Measurements from ENCODE around the gene RYR2.

RYR2 gene

DNA sequence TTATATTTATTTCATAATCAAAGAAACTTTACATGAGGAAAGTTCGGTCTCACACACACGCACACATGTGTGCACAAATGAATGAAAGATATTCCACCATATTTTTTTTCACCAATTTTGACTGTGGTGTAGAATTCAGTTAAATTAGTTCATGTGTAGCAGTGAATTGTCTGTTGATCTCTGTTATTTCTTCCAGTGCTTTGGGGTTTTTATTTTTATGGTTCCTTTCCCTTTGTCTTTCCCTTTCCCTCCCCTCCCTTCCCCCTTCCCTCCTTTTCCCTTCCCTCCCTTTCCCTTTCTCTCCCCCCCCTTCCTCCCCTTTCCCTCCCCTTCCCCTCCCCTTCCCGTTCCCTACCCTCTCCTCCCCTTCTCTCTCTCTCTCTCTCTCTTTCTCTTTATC lies 8.9 kb downstream of the RYR2 start:
- TF ChIP-seq ESRRG (CRISPR knock-in tag; IDR thresholded peaks at IDR 0.05), result no peak
- TF ChIP-seq ZNF70 (CRISPR knock-in tag; IDR thresholded peaks at IDR 0.05), result no peak
- no peak for TF ChIP-seq ZFP3 (CRISPR knock-in tag; IDR thresholded peaks at IDR 0.05)
- TF ChIP-seq SNAI2 (CRISPR knock-in tag; IDR thresholded peaks at IDR 0.05), result no peak
- TF ChIP-seq ARNTL (CRISPR knock-in tag; IDR thresholded peaks at IDR 0.05; ENCODE audit: borderline replicate concordance, low read depth), result no peak
- no peak for TF ChIP-seq BACH2 (CRISPR knock-in tag; IDR thresholded peaks at IDR 0.05; ENCODE audit: borderline replicate concordance)
- TF ChIP-seq ZC3H10 (CRISPR knock-in tag; IDR thresholded peaks at IDR 0.05), result no peak
- ATAC-seq, result no peak

DNA sequence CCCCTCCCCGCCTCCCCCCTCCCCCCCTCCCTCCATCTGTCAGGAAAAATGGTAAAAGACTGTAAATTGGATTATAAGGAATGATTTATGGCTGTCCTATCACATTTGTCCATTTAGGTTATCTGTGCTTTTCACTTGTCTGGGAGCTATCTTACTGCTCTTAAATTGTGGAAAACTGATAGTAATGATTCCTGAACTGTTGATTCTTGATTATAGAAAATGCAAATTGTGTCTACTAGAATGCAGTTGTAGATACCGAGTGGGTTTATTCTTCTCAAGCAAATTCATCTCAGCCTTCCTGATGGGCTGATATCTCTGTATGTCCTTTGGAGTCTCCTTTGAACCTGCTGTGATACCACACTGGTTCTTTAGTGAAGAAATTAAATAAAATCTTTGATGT lies 12.3 kb downstream of the RYR2 start:
- TF ChIP-seq ISL1 (CRISPR knock-in tag; IDR thresholded peaks at IDR 0.05) (no peak), CSDC2 (CRISPR knock-in tag; IDR thresholded peaks at IDR 0.05) (no peak), SNAI2 (CRISPR knock-in tag; IDR thresholded peaks at IDR 0.05) (no peak), PPARA (CRISPR knock-in tag; IDR thresholded peaks at IDR 0.05; ENCODE audit: borderline replicate concordance) (no peak), GLIS3 (CRISPR knock-in tag; IDR thresholded peaks at IDR 0.05) (no peak), BACH2 (CRISPR knock-in tag; IDR thresholded peaks at IDR 0.05; ENCODE audit: borderline replicate concordance) (no peak), OSR1 (CRISPR knock-in tag; IDR thresholded peaks at IDR 0.05) (no peak), ZNF565 (CRISPR knock-in tag; conservative IDR thresholded peaks at IDR 0.05; ENCODE audit: low read depth) (no peak), RARB (CRISPR knock-in tag; IDR thresholded peaks at IDR 0.05) (no peak), ESRRG (CRISPR knock-in tag; IDR thresholded peaks at IDR 0.05) (no peak)
- TF ChIP-seq, protein P1, sequence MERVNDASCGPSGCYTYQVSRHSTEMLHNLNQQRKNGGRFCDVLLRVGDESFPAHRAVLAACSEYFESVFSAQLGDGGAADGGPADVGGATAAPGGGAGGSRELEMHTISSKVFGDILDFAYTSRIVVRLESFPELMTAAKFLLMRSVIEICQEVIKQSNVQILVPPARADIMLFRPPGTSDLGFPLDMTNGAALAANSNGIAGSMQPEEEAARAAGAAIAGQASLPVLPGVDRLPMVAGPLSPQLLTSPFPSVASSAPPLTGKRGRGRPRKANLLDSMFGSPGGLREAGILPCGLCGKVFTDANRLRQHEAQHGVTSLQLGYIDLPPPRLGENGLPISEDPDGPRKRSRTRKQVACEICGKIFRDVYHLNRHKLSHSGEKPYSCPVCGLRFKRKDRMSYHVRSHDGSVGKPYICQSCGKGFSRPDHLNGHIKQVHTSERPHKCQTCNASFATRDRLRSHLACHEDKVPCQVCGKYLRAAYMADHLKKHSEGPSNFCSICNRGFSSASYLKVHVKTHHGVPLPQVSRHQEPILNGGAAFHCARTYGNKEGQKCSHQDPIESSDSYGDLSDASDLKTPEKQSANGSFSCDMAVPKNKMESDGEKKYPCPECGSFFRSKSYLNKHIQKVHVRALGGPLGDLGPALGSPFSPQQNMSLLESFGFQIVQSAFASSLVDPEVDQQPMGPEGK (CRISPR knock-in tag; IDR thresholded peaks at IDR 0.05; ENCODE audit: borderline replicate concordance), result no peak
- TF ChIP-seq, protein P2, sequence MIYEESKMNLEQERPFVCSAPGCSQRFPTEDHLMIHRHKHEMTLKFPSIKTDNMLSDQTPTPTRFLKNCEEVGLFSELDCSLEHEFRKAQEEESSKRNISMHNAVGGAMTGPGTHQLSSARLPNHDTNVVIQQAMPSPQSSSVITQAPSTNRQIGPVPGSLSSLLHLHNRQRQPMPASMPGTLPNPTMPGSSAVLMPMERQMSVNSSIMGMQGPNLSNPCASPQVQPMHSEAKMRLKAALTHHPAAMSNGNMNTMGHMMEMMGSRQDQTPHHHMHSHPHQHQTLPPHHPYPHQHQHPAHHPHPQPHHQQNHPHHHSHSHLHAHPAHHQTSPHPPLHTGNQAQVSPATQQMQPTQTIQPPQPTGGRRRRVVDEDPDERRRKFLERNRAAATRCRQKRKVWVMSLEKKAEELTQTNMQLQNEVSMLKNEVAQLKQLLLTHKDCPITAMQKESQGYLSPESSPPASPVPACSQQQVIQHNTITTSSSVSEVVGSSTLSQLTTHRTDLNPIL (CRISPR knock-in tag; IDR thresholded peaks at IDR 0.05; ENCODE audit: low read depth), result no peak
- no peak for ATAC-seq

DNA sequence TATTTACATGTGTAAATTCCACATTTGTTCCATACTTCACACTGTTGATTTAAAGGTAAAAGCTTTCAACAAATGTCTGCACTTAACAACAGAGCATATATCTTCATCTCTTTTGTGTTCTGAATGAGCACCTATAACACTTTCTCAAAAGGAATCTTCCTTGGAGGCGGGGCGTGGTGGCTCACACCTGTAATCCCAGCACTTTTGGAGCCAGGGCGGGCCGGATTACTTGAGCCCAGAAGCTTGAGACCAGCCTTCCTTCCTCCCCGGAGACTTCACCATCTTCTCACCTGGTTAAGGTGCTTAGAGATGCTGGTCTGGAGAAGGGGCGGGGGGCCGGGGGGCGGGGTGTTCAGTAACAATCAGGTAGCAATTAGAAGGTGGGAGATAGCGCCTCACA lies 16.5 kb downstream of the RYR2 start:
- TF ChIP-seq PPARA (CRISPR knock-in tag; IDR thresholded peaks at IDR 0.05; ENCODE audit: borderline replicate concordance) (no peak), ISL1 (CRISPR knock-in tag; IDR thresholded peaks at IDR 0.05) (no peak), SNAI2 (CRISPR knock-in tag; IDR thresholded peaks at IDR 0.05) (no peak), ESRRG (CRISPR knock-in tag; IDR thresholded peaks at IDR 0.05) (no peak), TCF4 (CRISPR knock-in tag; IDR thresholded peaks at IDR 0.05; ENCODE audit: borderline replicate concordance) (no peak), ZNF8 (CRISPR knock-in tag; IDR thresholded peaks at IDR 0.05) (no peak)
- TF ChIP-seq, protein P3, sequence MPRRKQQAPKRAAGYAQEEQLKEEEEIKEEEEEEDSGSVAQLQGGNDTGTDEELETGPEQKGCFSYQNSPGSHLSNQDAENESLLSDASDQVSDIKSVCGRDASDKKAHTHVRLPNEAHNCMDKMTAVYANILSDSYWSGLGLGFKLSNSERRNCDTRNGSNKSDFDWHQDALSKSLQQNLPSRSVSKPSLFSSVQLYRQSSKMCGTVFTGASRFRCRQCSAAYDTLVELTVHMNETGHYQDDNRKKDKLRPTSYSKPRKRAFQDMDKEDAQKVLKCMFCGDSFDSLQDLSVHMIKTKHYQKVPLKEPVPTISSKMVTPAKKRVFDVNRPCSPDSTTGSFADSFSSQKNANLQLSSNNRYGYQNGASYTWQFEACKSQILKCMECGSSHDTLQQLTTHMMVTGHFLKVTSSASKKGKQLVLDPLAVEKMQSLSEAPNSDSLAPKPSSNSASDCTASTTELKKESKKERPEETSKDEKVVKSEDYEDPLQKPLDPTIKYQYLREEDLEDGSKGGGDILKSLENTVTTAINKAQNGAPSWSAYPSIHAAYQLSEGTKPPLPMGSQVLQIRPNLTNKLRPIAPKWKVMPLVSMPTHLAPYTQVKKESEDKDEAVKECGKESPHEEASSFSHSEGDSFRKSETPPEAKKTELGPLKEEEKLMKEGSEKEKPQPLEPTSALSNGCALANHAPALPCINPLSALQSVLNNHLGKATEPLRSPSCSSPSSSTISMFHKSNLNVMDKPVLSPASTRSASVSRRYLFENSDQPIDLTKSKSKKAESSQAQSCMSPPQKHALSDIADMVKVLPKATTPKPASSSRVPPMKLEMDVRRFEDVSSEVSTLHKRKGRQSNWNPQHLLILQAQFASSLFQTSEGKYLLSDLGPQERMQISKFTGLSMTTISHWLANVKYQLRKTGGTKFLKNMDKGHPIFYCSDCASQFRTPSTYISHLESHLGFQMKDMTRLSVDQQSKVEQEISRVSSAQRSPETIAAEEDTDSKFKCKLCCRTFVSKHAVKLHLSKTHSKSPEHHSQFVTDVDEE (CRISPR knock-in tag; IDR thresholded peaks at IDR 0.05), result no peak

DNA sequence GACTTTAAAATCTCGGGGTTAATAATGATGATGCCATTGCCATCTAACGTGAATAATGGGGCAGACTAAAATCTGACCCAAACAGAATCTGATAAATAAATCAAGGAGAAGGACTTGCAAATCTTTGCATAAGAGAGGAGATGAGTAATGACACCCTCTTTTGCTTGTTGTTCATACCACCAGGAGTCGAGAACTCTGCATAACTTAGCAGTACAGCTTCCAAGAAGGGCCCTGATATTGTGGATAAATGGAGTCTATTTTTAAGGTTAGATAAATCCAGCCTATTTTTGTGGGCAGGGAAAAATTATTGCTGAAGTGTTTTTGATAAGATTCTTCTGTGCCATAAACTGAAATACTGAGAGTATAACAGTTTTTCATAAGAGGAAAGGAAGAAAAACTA lies 17.3 kb downstream of the RYR2 start:
- TF ChIP-seq, protein P4, sequence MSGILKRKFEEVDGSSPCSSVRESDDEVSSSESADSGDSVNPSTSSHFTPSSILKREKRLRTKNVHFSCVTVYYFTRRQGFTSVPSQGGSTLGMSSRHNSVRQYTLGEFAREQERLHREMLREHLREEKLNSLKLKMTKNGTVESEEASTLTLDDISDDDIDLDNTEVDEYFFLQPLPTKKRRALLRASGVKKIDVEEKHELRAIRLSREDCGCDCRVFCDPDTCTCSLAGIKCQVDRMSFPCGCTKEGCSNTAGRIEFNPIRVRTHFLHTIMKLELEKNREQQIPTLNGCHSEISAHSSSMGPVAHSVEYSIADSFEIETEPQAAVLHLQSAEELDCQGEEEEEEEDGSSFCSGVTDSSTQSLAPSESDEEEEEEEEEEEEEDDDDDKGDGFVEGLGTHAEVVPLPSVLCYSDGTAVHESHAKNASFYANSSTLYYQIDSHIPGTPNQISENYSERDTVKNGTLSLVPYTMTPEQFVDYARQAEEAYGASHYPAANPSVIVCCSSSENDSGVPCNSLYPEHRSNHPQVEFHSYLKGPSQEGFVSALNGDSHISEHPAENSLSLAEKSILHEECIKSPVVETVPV (CRISPR knock-in tag; IDR thresholded peaks at IDR 0.05), result no peak
- TF ChIP-seq BACH2 (CRISPR knock-in tag; IDR thresholded peaks at IDR 0.05; ENCODE audit: borderline replicate concordance) (no peak), TCF4 (CRISPR knock-in tag; IDR thresholded peaks at IDR 0.05; ENCODE audit: borderline replicate concordance) (no peak), ZNF70 (CRISPR knock-in tag; IDR thresholded peaks at IDR 0.05) (no peak), CSDC2 (CRISPR knock-in tag; IDR thresholded peaks at IDR 0.05) (no peak), ZFP3 (CRISPR knock-in tag; IDR thresholded peaks at IDR 0.05) (no peak)
- TF ChIP-seq, protein P5, sequence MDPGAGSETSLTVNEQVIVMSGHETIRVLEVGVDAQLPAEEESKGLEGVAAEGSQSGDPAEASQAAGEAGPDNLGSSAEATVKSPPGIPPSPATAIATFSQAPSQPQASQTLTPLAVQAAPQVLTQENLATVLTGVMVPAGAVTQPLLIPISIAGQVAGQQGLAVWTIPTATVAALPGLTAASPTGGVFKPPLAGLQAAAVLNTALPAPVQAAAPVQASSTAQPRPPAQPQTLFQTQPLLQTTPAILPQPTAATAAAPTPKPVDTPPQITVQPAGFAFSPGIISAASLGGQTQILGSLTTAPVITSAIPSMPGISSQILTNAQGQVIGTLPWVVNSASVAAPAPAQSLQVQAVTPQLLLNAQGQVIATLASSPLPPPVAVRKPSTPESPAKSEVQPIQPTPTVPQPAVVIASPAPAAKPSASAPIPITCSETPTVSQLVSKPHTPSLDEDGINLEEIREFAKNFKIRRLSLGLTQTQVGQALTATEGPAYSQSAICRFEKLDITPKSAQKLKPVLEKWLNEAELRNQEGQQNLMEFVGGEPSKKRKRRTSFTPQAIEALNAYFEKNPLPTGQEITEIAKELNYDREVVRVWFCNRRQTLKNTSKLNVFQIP (CRISPR knock-in tag; IDR thresholded peaks at IDR 0.05; ENCODE audit: borderline replicate concordance, low read depth), result no peak
- TF ChIP-seq, protein P2 (CRISPR knock-in tag; IDR thresholded peaks at IDR 0.05; ENCODE audit: low read depth), result no peak
- no peak for ATAC-seq

More for the DNA sequence above, 16.5 kb downstream of the RYR2 start:
- ATAC-seq, result no peak
